Suprapubic skin (tissue), 4 donors: ENCODE measurements around the gene AQP12A. TPM values are rescaled to one million over a fixed set of nuclear protein-coding genes. Genes with fewer than 3 reads are reported as not detected.
"Not testable (repeated sequence)": the region's sequence is repeated elsewhere in the genome, so short reads cannot be mapped to it uniquely, and the experiment has no call there.

Source experiments
- DNase-seq, 2 donors: peaks; one replicate each; pipeline ENCODE4 v3.0.0-alpha.2; 2019; ENCODE audit warnings: low spot score in 2 of 2
- H3K27ac ChIP-seq: fragments of 200-600 bp; sonication (generic); one replicate; pipeline ENCODE4 v1.5.1; 2019
- H3K27me3 ChIP-seq: fragments of 200-600 bp; sonication (generic); one replicate; pipeline ENCODE4 v1.5.1; 2019
- H3K36me3 ChIP-seq: fragments of 200-600 bp; sonication (generic); one replicate; pipeline ENCODE4 v1.5.1; 2019
- H3K4me1 ChIP-seq: fragments of 200-600 bp; sonication (generic); one replicate; pipeline ENCODE4 v1.5.1; 2019
- H3K4me3 ChIP-seq: fragments of 200-600 bp; sonication (generic); one replicate; pipeline ENCODE4 v1.5.1; 2019; ENCODE audit warnings: mild to moderate bottlenecking
- H3K9me3 ChIP-seq: fragments of 200-600 bp; sonication (generic); one replicate; pipeline ENCODE4 v1.5.1; 2019
- CTCF ChIP-seq, 2 donors: fragments of 200-600 bp in 1 of 2; fragments of 450-650 bp in 1 of 2; sonication (generic) in 1 of 2; IDR thresholded peaks; one replicate each; pipeline ENCODE4 v1.5.1; 2016 to 2019; ENCODE audit warnings: antibody characterized with exemption in 2 of 2, mild to moderate bottlenecking in 1 of 2, moderate library complexity in 1 of 2
- EP300 ChIP-seq: sonication (generic); formaldehyde crosslinking; IDR thresholded peaks from one replicate; pipeline ENCODE4 v1.6.1; 2017; ENCODE audit warnings: antibody characterized with exemption
- POLR2A ChIP-seq, 2 donors: fragments of 450-650 bp; IDR thresholded peaks; one replicate each; pipeline ENCODE4 v1.6.1; 2017; ENCODE audit warnings: antibody characterized with exemption in 2 of 2, mild to moderate bottlenecking in 2 of 2, moderate library complexity in 2 of 2
- POLR2AphosphoS5 ChIP-seq, 3 donors: sonication (generic); formaldehyde crosslinking; IDR thresholded peaks; one replicate each; pipeline ENCODE4 v1.6.1; 2017; ENCODE audit warnings: antibody characterized with exemption in 3 of 3
- WGBS: methylation state at CpG from one replicate; pipeline ENCODE4 v1.1.5; 2018; 5-methylcytosine and 5-hydroxymethylcytosine counted together
- total RNA-seq, 4 donors: library from RNA; depleted of rRNA; stranded (reverse); fragments of >200 nt; gene quantifications; one replicate each; pipeline ENCODE4 v1.1.0, GENCODE V29; 2016

AQP12A gene
- total RNA-seq, 4 donors from 2014 or later: not detected

- Histone ChIP-seq H3K27me3 (peaks cover 42% of the 10 kb centered on the region), H3K36me3 (no peaks in the 10 kb centered on the region), H3K4me3 (no peak overlapping the region), H3K9me3 (no peaks in the 10 kb centered on the region), H3K4me1 (peaks cover 5% of the 10 kb centered on the region), H3K27ac (no peak overlapping the region)
- DNase-seq: peak in 1 of 2 donors; percentile 75
- WGBS: 46% methylated on average over 33 of the region's 46 CpGs
- TF ChIP-seq EP300: no peak
- TF ChIP-seq POLR2A (IDR thresholded peaks at IDR 0.05): no peak
- TF ChIP-seq CTCF (IDR thresholded peaks at IDR 0.05): no peak
Observed at GRCh38 chr2:240672076-240672700, 19.5 kb upstream of the AQP12A start.

GRCh38 chr2:240672701-240673190 lies 18.9 kb upstream of the AQP12A start:
- no peaks in the 10 kb centered on the region for H3K9me3 ChIP-seq
- no peak overlapping the region for H3K27ac ChIP-seq
- TF ChIP-seq POLR2A (IDR thresholded peaks at IDR 0.05) (no peak), POLR2AphosphoS5 (IDR thresholded peaks at IDR 0.05) (no peak), EP300 (no peak), CTCF (IDR thresholded peaks at IDR 0.05) (no peak)
- peaks cover 42% of the 10 kb centered on the region for H3K27me3 ChIP-seq
- H3K36me3 ChIP-seq: no peaks in the 10 kb centered on the region
- no peak for DNase-seq
- 0% methylated on average over 5 of the region's 55 CpGs for WGBS
- H3K4me1 ChIP-seq: peaks cover 5% of the 10 kb centered on the region
- no peak overlapping the region for H3K4me3 ChIP-seq

- not testable (repeated sequence) for H3K27ac ChIP-seq, DNase-seq, H3K36me3 ChIP-seq, H3K4me1 ChIP-seq, H3K4me3 ChIP-seq, H3K9me3 ChIP-seq
- peaks cover 42% of the 10 kb centered on the region for H3K27me3 ChIP-seq
- 33% methylated on average over 8 of the region's 16 CpGs for WGBS
Observed at GRCh38 chr2:240674461-240675184, 17.0 kb upstream of the AQP12A start.

GRCh38 chr2:240675345-240675744 lies 16.3 kb upstream of the AQP12A start:
- H3K9me3 ChIP-seq, H3K4me1 ChIP-seq, H3K27ac ChIP-seq, H3K4me3 ChIP-seq, H3K36me3 ChIP-seq, DNase-seq: not testable (repeated sequence)
- no CpG with 5 or more reads among the region's 24 CpGs for WGBS
- H3K27me3 ChIP-seq: peaks cover 36% of the 10 kb centered on the region

- not testable (repeated sequence) for H3K4me3 ChIP-seq, H3K27ac ChIP-seq, H3K36me3 ChIP-seq, H3K9me3 ChIP-seq, DNase-seq, H3K4me1 ChIP-seq
- H3K27me3 ChIP-seq: peaks cover 16% of the 10 kb centered on the region
- WGBS: no CpG with 5 or more reads among the region's 14 CpGs
Observed at GRCh38 chr2:240678043-240678442, 13.6 kb upstream of the AQP12A start.

- WGBS: no CpG with 5 or more reads among the region's 19 CpGs
- H3K36me3 ChIP-seq, H3K27me3 ChIP-seq: not testable (repeated sequence)
Observed at GRCh38 chr2:240678909-240679308, 12.8 kb upstream of the AQP12A start.

GRCh38 chr2:240680185-240680584 lies 11.5 kb upstream of the AQP12A start:
- not testable (repeated sequence) for H3K27ac ChIP-seq, H3K36me3 ChIP-seq, H3K4me3 ChIP-seq, H3K27me3 ChIP-seq, H3K9me3 ChIP-seq, DNase-seq, H3K4me1 ChIP-seq
- WGBS: 80% methylated on average over 1 of the region's 11 CpGs

More at GRCh38 chr2:240678909-240679308, 12.8 kb upstream of the AQP12A start:
- not testable (repeated sequence) for H3K4me3 ChIP-seq, H3K27ac ChIP-seq, DNase-seq, H3K4me1 ChIP-seq, H3K9me3 ChIP-seq

- peaks cover 12% of the 10 kb centered on the region for H3K27me3 ChIP-seq
Observed at GRCh38 chr2:240682431-240683224, 9.0 kb upstream of the AQP12A start, which contains the start of gene AQP12B. Gene AQP12B, minus strand, starts transcription at chr2:240682885. Its CDS starts 48 bp downstream, at chr2:240682837.

GRCh38 chr2:240683329-240683979 lies 8.2 kb upstream of the AQP12A start:
- H3K4me3 ChIP-seq, H3K4me1 ChIP-seq, DNase-seq, H3K36me3 ChIP-seq, H3K9me3 ChIP-seq, H3K27ac ChIP-seq: not testable (repeated sequence)
- H3K27me3 ChIP-seq: peaks cover 12% of the 10 kb centered on the region
- no CpG with 5 or more reads among the region's 15 CpGs for WGBS

More at GRCh38 chr2:240682431-240683224, 9.0 kb upstream of the AQP12A start, which contains the start of gene AQP12B:
- H3K27ac ChIP-seq, H3K36me3 ChIP-seq, H3K9me3 ChIP-seq, DNase-seq, H3K4me3 ChIP-seq, H3K4me1 ChIP-seq: not testable (repeated sequence)
- WGBS: 83% methylated on average over 11 of the region's 37 CpGs

- DNase-seq, H3K4me3 ChIP-seq, H3K9me3 ChIP-seq, H3K4me1 ChIP-seq, H3K27ac ChIP-seq, H3K36me3 ChIP-seq: not testable (repeated sequence)
- H3K27me3 ChIP-seq: peaks cover 12% of the 10 kb centered on the region
- WGBS: 72% methylated on average over 12 of the region's 15 CpGs
Observed at GRCh38 chr2:240683980-240684728, 7.5 kb upstream of the AQP12A start.
